Esophagus (tissue), 2 donors: Measurements from ENCODE around the gene GZMM. TPM values are rescaled to one million over a fixed set of nuclear protein-coding genes. Genes with fewer than 3 reads are reported as not detected.

Experiments
- H3K27ac ChIP-seq, 2 donors: one replicate each; pipeline ENCODE4 v1.5.1; 2013; ENCODE audit warnings: low read depth in 2 of 2, mild to moderate bottlenecking in 2 of 2, inconsistent platforms in 1 of 2, low read length in 1 of 2, moderate library complexity in 1 of 2
- H3K27me3 ChIP-seq, 2 donors: one replicate each; pipeline ENCODE4 v1.6.1; 2013; ENCODE audit warnings: low read length in 2 of 2, control low read depth in 1 of 2, mild to moderate bottlenecking in 1 of 2; ENCODE audit not compliant: insufficient read depth in 2 of 2, control insufficient read depth in 1 of 2
- H3K36me3 ChIP-seq, 2 donors: one replicate each; pipeline ENCODE4 v1.6.1; 2013; ENCODE audit warnings: low read length in 1 of 2; ENCODE audit not compliant: control insufficient read depth in 2 of 2, insufficient read depth in 2 of 2
- H3K4me1 ChIP-seq, 2 donors: one replicate each; pipeline ENCODE4 v1.6.1; 2013; ENCODE audit warnings: low read length in 1 of 2; ENCODE audit not compliant: control insufficient read depth in 2 of 2, insufficient read depth in 2 of 2
- H3K4me3 ChIP-seq, 2 donors: one replicate each; pipeline ENCODE4 v1.5.1; 2013; ENCODE audit warnings: low read length in 2 of 2, mild to moderate bottlenecking in 2 of 2, low read depth in 1 of 2, moderate library complexity in 1 of 2
- H3K9me3 ChIP-seq, 2 donors: one replicate each; pipeline ENCODE4 v1.6.1; 2013; ENCODE audit warnings: mild to moderate bottlenecking in 2 of 2, low read depth in 1 of 2, low read length in 1 of 2, moderate library complexity in 1 of 2; ENCODE audit not compliant: control insufficient read depth in 2 of 2, insufficient read depth in 1 of 2
- WGBS, 2 donors: extraction: QIAGEN DNeasy Blood & Tissue Kit; methylation state at CpG; one replicate each; pipeline ENCODE4 v1.1.7; 2013; 5-methylcytosine and 5-hydroxymethylcytosine counted together
- polyA plus RNA-seq, 2 donors: library from polyadenylated mRNA; stranded (reverse); fragments of 200-250 nt; gene quantifications; one replicate each; pipeline ENCODE4 v1.2.3, GENCODE V29; 2013
- donor health status: healthy with polysubstance abuse.
- donor health status: Bipolar disorder and iron deficiency.

The GZMM gene
- polyA plus RNA-seq, 2 donors, result 0.86 to 1.1 TPM

DNA sequence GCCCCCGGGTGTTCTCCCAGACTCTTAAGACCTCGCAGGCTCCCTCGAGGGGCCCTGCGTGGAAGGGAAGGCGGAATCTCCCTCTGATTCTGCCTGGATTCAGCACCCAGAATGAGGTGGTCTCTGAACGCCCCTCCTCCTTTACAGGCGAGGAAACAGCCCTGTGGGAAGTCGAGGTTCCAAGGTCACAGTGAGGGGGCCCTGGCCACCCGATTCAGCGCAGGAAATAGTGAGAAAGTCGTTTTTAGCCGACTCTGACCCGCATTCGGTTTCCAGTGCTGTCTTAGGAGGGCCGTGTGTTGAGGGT, 29.6 kb downstream of the GZMM start:
- Histone ChIP-seq H3K9me3 (no peaks in the 10 kb centered on the region), H3K36me3 (peaks cover 0 to 7% of the 10 kb centered on the region in 2 donors), H3K27me3 (no peaks in the 10 kb centered on the region), H3K4me3 (peak overlapping the region; percentile 80 to 95), H3K27ac (peak overlapping the region in 1 of 2 donors; percentile 90), H3K4me1 (peaks cover 19 to 31% of the 10 kb centered on the region in 2 donors)
- WGBS, 2 donors, result 2 to 3% methylated on average over 15 of the region's 15 CpGs

GRCh38 chr19:574658-575526, 31.0 kb downstream of the GZMM start:
- H3K4me3 ChIP-seq, result peak overlapping the region; percentile 3 to 35

GRCh38 chr19:575527-576506, 32.0 kb downstream of the GZMM start:
- Histone ChIP-seq H3K36me3 (peaks cover 9 to 15% of the 10 kb centered on the region in 2 donors), H3K27me3 (no peaks in the 10 kb centered on the region), H3K4me1 (peaks cover 19 to 31% of the 10 kb centered on the region in 2 donors), H3K27ac (peak overlapping the region in 1 of 2 donors; percentile 44), H3K9me3 (no peaks in the 10 kb centered on the region), H3K4me3 (peak overlapping the region in 1 of 2 donors; percentile 35)
- 45 to 48% methylated on average over 36 to 38 of the region's 38 CpGs for WGBS, 2 donors

More at GRCh38 chr19:574658-575526, 31.0 kb downstream of the GZMM start:
- Histone ChIP-seq H3K4me1 (peaks cover 19 to 31% of the 10 kb centered on the region in 2 donors), H3K9me3 (no peaks in the 10 kb centered on the region), H3K36me3 (peaks cover 4 to 14% of the 10 kb centered on the region in 2 donors), H3K27me3 (no peaks in the 10 kb centered on the region), H3K27ac (peak overlapping the region in 1 of 2 donors; percentile 50)
- 23 to 30% methylated on average over 31 to 32 of the region's 32 CpGs for WGBS, 2 donors

DNA sequence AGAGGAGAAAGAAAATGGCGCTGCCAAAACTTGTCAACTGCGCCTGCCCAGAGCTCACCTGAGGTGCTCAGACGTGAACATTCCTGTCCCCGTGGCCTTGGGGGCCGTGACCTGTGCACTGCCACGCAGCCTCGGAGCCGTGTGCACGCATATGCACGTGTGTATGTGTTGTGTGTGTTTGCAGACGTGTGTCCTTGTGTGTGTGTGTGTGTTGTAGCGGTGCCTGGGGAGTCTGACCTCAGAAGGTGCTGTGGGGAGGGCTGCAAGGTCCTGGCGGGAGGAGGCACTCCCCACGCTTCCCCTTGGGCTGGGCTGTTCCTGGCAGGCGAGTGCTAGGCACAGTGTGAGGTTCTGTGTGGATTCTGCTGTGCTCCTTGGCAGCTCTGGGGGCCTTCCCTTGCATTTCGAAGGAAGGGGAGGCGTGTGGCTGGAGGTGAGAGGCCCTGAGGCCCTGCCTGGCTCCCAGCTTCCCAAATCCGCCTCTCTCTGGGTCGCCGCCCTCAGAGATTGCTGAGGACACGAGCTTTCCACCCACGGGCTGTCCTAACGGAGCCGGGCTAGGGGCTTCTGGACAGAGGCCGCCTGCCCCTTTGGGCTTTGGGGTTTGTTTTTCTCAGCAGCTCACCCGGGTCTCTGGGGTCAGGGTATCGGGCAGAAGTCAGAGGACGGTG, 33.0 kb downstream of the GZMM start:
- Histone ChIP-seq H3K4me3 (no peak overlapping the region), H3K27ac (no peak overlapping the region), H3K36me3 (peaks cover 9 to 22% of the 10 kb centered on the region in 2 donors), H3K27me3 (no peaks in the 10 kb centered on the region), H3K4me1 (peaks cover 17 to 28% of the 10 kb centered on the region in 2 donors), H3K9me3 (no peaks in the 10 kb centered on the region)
- WGBS, 2 donors, result 82 to 83% methylated on average over 28 of the region's 28 CpGs

- no peak overlapping the region for H3K27ac ChIP-seq
- H3K36me3 ChIP-seq, result peaks cover 9 to 25% of the 10 kb centered on the region in 2 donors
- no peaks in the 10 kb centered on the region for H3K9me3 ChIP-seq
- H3K4me1 ChIP-seq, result peaks cover 17 to 28% of the 10 kb centered on the region in 2 donors
- WGBS, 2 donors, result 90% methylated on average over 58 to 66 of the region's 66 CpGs
- no peaks in the 10 kb centered on the region for H3K27me3 ChIP-seq
- H3K4me3 ChIP-seq, result no peak overlapping the region
These were observed 33.9 kb downstream of the GZMM start for GRCh38 chr19:577439-578392.

GRCh38 chr19:579111-579841, 35.4 kb downstream of the GZMM start:
- Histone ChIP-seq H3K27ac (no peak overlapping the region), H3K4me1 (peaks cover 17 to 24% of the 10 kb centered on the region in 2 donors), H3K9me3 (no peaks in the 10 kb centered on the region), H3K4me3 (no peak overlapping the region), H3K36me3 (peaks cover 9 to 33% of the 10 kb centered on the region in 2 donors), H3K27me3 (no peaks in the 10 kb centered on the region)
- 87 to 88% methylated on average over 45 to 46 of the region's 46 CpGs for WGBS, 2 donors

DNA sequence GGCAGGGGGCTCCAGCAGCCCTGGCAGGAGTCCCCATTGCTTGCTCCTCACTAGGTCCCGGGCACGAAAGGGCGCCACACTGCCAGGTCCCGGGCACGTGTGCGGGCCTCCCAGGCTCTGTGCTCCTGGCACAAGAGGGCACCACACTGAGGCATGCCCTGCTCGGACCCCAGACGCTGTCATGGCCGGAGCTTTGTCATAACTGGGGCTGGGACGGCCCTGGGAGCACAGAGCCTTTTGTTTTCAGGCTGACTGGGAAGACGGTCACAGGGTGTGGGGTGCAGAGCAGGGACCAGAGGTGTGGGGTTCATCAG, 35.9 kb downstream of the GZMM start:
- no peaks in the 10 kb centered on the region for H3K27me3 ChIP-seq
- peaks cover 13 to 20% of the 10 kb centered on the region in 2 donors for H3K4me1 ChIP-seq
- H3K4me3 ChIP-seq, result no peak overlapping the region
- H3K9me3 ChIP-seq, result no peaks in the 10 kb centered on the region
- H3K27ac ChIP-seq, result no peak overlapping the region
- 90 to 93% methylated on average over 11 of the region's 11 CpGs for whole genome bisulfite sequencing, 2 donors
- H3K36me3 ChIP-seq, result peaks cover 9 to 33% of the 10 kb centered on the region in 2 donors

GRCh38 chr19:580274-580835, 36.5 kb downstream of the GZMM start:
- Histone ChIP-seq H3K4me3 (no peak overlapping the region), H3K4me1 (peaks cover 9 to 14% of the 10 kb centered on the region in 2 donors), H3K36me3 (peaks cover 9 to 33% of the 10 kb centered on the region in 2 donors), H3K27ac (no peak overlapping the region), H3K27me3 (no peaks in the 10 kb centered on the region), H3K9me3 (no peaks in the 10 kb centered on the region)
- 88 to 92% methylated on average over 22 of the region's 22 CpGs for WGBS, 2 donors
